Psoas muscle (tissue), 8 donors: ENCODE results near the gene EXOSC5. TPM values are rescaled to one million over a fixed set of nuclear protein-coding genes. Genes with fewer than 3 reads are reported as not detected.
"Not testable (repeated sequence)": the region's sequence is repeated elsewhere in the genome, so short reads cannot be mapped to it uniquely, and the experiment has no call there.

Source experiments
- ATAC-seq, 4 donors: fragments of 200-7000 bp; cut with Tn5 transposase; one replicate each; pipeline ENCODE4 v1.9.1; 2020; ENCODE audit warnings: moderate library complexity in 3 of 4, mild to moderate bottlenecking in 2 of 4
- DNase-seq, 2 donors: peaks; one replicate each; pipeline ENCODE4 v3.0.0-alpha.2; 2020
- H3K27ac ChIP-seq: fragments of 200-600 bp; one replicate; pipeline ENCODE4 v1.8.0; 2022
- H3K27me3 ChIP-seq, 3 donors: fragments of 200-600 bp in 1 of 3; one replicate each; pipeline versions ENCODE4 v1.6.1 to v1.8.0; 2013 to 2022; ENCODE audit warnings: low read length in 2 of 3, mild to moderate bottlenecking in 2 of 3, moderate library complexity in 1 of 3; ENCODE audit not compliant: insufficient read depth in 3 of 3
- H3K36me3 ChIP-seq, 2 donors: fragments of 200-600 bp in 1 of 2; one replicate each; pipeline versions ENCODE4 v1.6.1 to v1.8.0; 2013 to 2022; ENCODE audit warnings: low read depth in 1 of 2, mild to moderate bottlenecking in 1 of 2, moderate library complexity in 1 of 2; ENCODE audit not compliant: insufficient read depth in 1 of 2
- H3K4me1 ChIP-seq: fragments of 200-600 bp; one replicate; pipeline ENCODE4 v1.8.0; 2022
- H3K4me3 ChIP-seq: fragments of 200-600 bp; one replicate; pipeline ENCODE4 v1.8.0; 2022; ENCODE audit warnings: mild to moderate bottlenecking
- H3K9me3 ChIP-seq: fragments of 200-600 bp; one replicate; pipeline ENCODE4 v1.8.0; 2022
- WGBS, 3 donors: extraction: QIAGEN DNeasy Blood & Tissue Kit; methylation state at CpG; one replicate each; pipeline versions ENCODE4 v1.1.6 to v1.1.7; 2013; 5-methylcytosine and 5-hydroxymethylcytosine counted together
- intact Hi-C, 2 donors: fragments of 100-400 bp; cut with DNase I; formaldehyde crosslinking; loops; one replicate each; pipeline versions ENCODE4 v1.11.0 to v1.14.2; 2022
- polyA plus RNA-seq, 3 donors: library from polyadenylated mRNA; stranded (reverse); fragments of 200-250 nt; gene quantifications; one replicate each; pipeline ENCODE4 v1.2.3, GENCODE V29; 2013
- total RNA-seq, 4 donors: library from RNA; stranded (reverse); fragmentation: NEBNext Ultra II Directional in 2 of 4; extraction: Animal tissue kit (Norgen Biotek cat#: 25700) in 2 of 4; gene quantifications; one replicate each; pipeline versions ENCODE4 v1.2.1 to v1.2.4, GENCODE V29; 2021 to 2023
- TF ChIP-seq, protein P1 (sequence below): fragments of 200-600 bp; IDR thresholded peaks from one replicate; pipeline ENCODE4 v1.8.0; 2022; ENCODE audit warnings: antibody characterized with exemption
- donor health status: healthy with polysubstance abuse.
- donor health status: DM: no; HTN: no; CAD: no; lungs with moderate emphysema.
- donor health status: Bipolar disorder and iron deficiency.
- donor health status: healthy.
- donor health status: DM: yes; HTN: yes; CAD: no.
- donor health status: DM: no; HTN: no; CAD: no.
- donor health status: DM: no; HTN: no; CAD: no.
- donor health status: DM: yes; HTN: yes; CAD: no.

Gene EXOSC5
- total and polyA plus RNA-seq, 7 donors: 25.4 to 78.8 (median 41.9) TPM

DNA sequence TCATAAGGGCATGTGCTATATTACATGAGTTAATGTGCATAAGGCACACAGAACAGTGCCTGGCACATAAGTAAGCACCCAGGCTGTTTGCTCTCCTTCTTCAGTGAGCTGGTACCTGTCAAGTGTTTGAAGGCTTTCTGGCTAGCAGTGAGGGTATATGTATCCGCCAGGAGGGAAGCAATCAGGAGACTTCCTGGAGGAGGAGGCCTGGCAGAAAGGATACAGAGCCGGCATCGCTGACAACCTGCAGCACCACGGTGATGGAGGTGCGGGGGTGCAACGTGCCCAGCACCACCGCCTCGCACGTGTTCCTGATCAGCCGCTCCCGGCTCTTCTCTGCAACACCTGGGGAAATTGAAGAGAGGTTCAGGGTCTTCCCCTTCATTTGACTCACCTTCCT, 5.5 kb downstream of the EXOSC5 start:
- Histone ChIP-seq H3K9me3 (no peaks in the 10 kb centered on the region), H3K36me3 (peaks cover 4 to 63% of the 10 kb centered on the region in 2 donors), H3K4me1 (no peaks in the 10 kb centered on the region), H3K4me3 (no peak overlapping the region), H3K27ac (no peak overlapping the region), H3K27me3 (no peaks in the 10 kb centered on the region)
- 86 to 91% (median 90%) methylated on average over 11 of the region's 11 CpGs for WGBS, 3 donors
- no peak for ATAC-seq
- intact Hi-C loops: no loop called here
- DNase-seq: no peak
- TF ChIP-seq, protein P1, sequence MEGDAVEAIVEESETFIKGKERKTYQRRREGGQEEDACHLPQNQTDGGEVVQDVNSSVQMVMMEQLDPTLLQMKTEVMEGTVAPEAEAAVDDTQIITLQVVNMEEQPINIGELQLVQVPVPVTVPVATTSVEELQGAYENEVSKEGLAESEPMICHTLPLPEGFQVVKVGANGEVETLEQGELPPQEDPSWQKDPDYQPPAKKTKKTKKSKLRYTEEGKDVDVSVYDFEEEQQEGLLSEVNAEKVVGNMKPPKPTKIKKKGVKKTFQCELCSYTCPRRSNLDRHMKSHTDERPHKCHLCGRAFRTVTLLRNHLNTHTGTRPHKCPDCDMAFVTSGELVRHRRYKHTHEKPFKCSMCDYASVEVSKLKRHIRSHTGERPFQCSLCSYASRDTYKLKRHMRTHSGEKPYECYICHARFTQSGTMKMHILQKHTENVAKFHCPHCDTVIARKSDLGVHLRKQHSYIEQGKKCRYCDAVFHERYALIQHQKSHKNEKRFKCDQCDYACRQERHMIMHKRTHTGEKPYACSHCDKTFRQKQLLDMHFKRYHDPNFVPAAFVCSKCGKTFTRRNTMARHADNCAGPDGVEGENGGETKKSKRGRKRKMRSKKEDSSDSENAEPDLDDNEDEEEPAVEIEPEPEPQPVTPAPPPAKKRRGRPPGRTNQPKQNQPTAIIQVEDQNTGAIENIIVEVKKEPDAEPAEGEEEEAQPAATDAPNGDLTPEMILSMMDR: no peak

DNA sequence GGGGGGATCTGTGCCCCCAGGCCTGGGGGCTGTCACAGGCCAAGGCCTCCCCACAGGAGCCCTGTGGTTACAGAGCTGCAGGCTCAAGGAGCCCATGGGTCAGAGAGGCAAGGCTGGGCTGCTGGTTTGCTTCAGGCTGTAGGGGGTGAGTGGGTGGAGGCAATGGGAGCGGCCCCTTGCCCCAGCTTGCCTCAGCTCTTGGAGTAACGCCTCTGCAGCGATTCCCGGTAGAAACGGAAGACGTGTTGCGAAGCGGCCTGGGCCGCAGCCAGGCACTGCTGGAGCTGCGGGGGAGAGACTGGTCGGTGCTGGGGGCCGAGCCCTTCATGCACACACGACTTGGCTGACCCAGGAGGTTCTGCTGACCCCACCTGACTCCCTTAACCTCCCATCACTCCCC, 10.7 kb downstream of the EXOSC5 start:
- H3K27me3 ChIP-seq: no peaks in the 10 kb centered on the region
- no peak overlapping the region for H3K4me3 ChIP-seq
- 82 to 89% (median 87%) methylated on average over 13 of the region's 13 CpGs for WGBS, 3 donors
- no peak for DNase-seq
- no peak overlapping the region for H3K27ac ChIP-seq
- H3K4me1 ChIP-seq: no peaks in the 10 kb centered on the region
- intact Hi-C loops: no loop called here
- no peak for ATAC-seq
- no peaks in the 10 kb centered on the region for H3K9me3 ChIP-seq
- TF ChIP-seq, protein P1: no peak
- H3K36me3 ChIP-seq: peaks cover 4 to 78% of the 10 kb centered on the region in 2 donors

DNA sequence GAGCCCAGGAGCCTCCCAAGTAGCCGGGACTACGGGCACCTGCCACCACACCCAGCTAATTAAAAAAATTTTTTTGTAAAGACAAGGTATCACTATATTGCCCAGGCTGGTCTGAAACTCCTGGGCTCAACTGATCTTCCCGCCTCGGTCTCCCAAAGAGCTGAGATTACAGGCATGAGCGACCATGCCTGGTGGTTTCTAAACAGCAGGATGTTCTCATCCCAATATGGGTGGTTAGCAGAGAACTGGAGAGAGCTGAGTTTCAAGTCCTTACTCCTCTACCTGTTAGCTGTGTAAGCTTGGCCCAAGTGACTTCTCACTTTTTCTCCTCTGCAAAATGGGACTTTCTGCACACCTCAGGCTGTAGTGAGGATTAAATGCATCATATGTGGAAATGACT, 12.8 kb downstream of the EXOSC5 start:
- TF ChIP-seq, protein P1: no peak
- WGBS, 3 donors: 89 to 95% (median 94%) methylated on average over 5 of the region's 5 CpGs
- no peaks in the 10 kb centered on the region for H3K9me3 ChIP-seq
- H3K27ac ChIP-seq: no peak overlapping the region
- no peak overlapping the region for H3K4me3 ChIP-seq
- ATAC-seq (no peak), DNase-seq (no peak)
- intact Hi-C loops: loop anchor here in 1 of 2 donors (5.0 kb wide), 1 partner anchor 43 kb away; the partner anchor contains the start of gene B3GNT8
- H3K4me1 ChIP-seq: no peaks in the 10 kb centered on the region
- peaks cover 0 to 57% of the 10 kb centered on the region in 2 donors for H3K36me3 ChIP-seq
- H3K27me3 ChIP-seq: no peaks in the 10 kb centered on the region

DNA sequence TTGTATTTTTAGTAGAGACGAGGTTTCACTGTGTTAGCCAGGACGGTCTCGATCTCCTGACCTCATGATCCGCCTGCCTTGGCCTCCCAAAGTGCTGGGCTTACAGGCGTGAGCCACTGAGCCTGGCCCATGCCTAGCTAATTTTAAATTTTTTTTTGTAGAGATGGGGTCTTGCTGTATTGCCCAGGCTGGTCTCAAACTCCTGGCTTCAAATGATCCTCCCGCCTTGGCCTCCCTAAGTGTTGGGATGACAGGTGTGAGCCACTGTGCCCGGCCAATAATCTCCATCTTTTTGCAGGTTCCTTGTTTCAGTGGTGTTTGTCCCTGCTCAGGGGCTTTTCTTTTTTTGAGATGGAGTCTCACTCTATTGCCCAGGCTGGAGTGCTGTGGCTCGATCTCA, 15.6 kb downstream of the EXOSC5 start:
- not testable (repeated sequence) for H3K27ac ChIP-seq, H3K4me3 ChIP-seq, DNase-seq, ATAC-seq, H3K4me1 ChIP-seq, H3K27me3 ChIP-seq, H3K9me3 ChIP-seq
- WGBS, 3 donors: 94 to 97% (median 95%) methylated on average over 8 of the region's 8 CpGs
- H3K36me3 ChIP-seq: peaks cover 0 to 29% of the 10 kb centered on the region in 2 donors
- intact Hi-C loops: loop anchor here in 1 of 2 donors (5.0 kb wide), 1 partner anchor 46 kb away; the partner anchor contains the start of gene B3GNT8

DNA sequence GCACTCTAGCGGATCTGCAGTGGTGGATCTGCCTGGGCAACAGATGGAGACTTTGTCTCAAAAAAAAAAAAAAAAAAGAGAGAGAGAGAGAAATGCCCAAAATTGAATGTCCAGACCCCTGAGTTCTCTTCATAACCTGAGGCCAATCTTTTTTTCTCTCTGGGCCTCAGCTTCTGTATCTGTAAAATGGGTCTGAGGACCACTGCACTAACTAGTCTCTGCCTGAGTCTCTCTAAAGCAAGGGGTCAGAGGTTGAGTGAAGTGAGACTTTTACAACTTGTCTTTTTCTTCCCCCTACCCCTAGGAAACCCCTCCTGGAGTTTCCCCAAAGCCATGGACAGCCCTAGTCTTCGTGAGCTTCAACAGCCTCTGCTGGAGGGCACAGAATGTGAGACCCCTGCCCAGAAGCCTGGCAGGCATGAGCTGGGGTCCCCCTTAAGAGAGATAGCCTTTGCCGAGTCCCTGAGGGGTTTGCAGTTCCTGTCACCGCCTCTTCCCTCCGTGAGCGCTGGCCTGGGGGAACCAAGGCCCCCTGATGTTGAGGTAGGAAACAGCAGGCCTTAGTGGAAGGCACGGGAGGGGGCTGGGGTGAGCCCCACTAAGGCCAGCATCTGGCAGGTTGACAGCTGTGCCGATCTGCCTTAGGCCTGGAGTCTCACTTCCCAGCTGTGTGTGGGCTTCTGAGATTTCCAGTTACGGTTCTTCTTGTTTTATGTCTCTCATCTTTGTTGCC, 19.0 kb downstream of the EXOSC5 start:
- Histone ChIP-seq H3K27me3 (peaks cover 0 to 10% (median 2%) of the 10 kb centered on the region in 3 donors), H3K4me1 (peaks cover 15% of the 10 kb centered on the region), H3K9me3 (no peaks in the 10 kb centered on the region), H3K4me3 (no peak overlapping the region), H3K36me3 (peaks cover 0 to 6% of the 10 kb centered on the region in 2 donors), H3K27ac (peak overlapping the region; percentile 23)
- WGBS, 3 donors: 45 to 54% (median 48%) methylated on average over 9 of the region's 9 CpGs
- intact Hi-C loops: no loop called here
- TF ChIP-seq, protein P1: no peak
- DNase-seq (peak in 1 of 2 donors; percentile 42), ATAC-seq (no peak)
